ENCODE measurements around the gene TAPBP. TPM values are rescaled to one million over a fixed set of nuclear protein-coding genes. Genes with fewer than 3 reads are reported as not detected.

TAPBP gene
- total RNA-seq, 1 donor from 2014 or later, result 63.5 TPM

Other genes with a start within 250 kb of the TAPBP start
- 12.7 TPM for gene HLA-DPA1, start 240.4 kb downstream of the TAPBP start, total RNA-seq
- 10.5 TPM for gene HLA-DPB1, start 238.1 kb downstream of the TAPBP start, total RNA-seq
- gene COL11A2, start 121.6 kb downstream of the TAPBP start, total RNA-seq, result 0.32 TPM
- 19.6 TPM for gene RXRB, start 113.4 kb downstream of the TAPBP start, total RNA-seq
- gene SLC39A7, start 113.2 kb downstream of the TAPBP start, total RNA-seq, result 31.1 TPM
- gene HSD17B8, start 109.4 kb downstream of the TAPBP start, total RNA-seq, result 27.3 TPM
- gene RING1, start 105.6 kb downstream of the TAPBP start, total RNA-seq, result 27.0 TPM
- gene VPS52, start 42.2 kb downstream of the TAPBP start, total RNA-seq, result 38.8 TPM
- gene RPS18, start 42.0 kb downstream of the TAPBP start, total RNA-seq, result 3,499 TPM
- 16.9 TPM for gene B3GALT4, start 37.0 kb downstream of the TAPBP start, total RNA-seq
- 31.5 TPM for gene WDR46, start 24.8 kb downstream of the TAPBP start, total RNA-seq
- gene PFDN6, start 24.5 kb downstream of the TAPBP start, total RNA-seq, result 39.9 TPM
- gene RGL2, start 15.1 kb downstream of the TAPBP start, total RNA-seq, result 55.8 TPM
- 10.6 TPM for gene ZBTB22, start 3.7 kb upstream of the TAPBP start, total RNA-seq
- 28.1 TPM for gene DAXX, start 8.9 kb upstream of the TAPBP start, total RNA-seq
- 19.0 TPM for gene KIFC1, start 77.7 kb upstream of the TAPBP start, total RNA-seq
- 13.4 TPM for gene PHF1, start 96.9 kb upstream of the TAPBP start, total RNA-seq
- gene CUTA, start 104.0 kb upstream of the TAPBP start, total RNA-seq, result 92.4 TPM
- gene SYNGAP1, start 106.0 kb upstream of the TAPBP start, total RNA-seq, result 7.1 TPM
- 5.5 TPM for gene ZBTB9, start 140.5 kb upstream of the TAPBP start, total RNA-seq